ENCODE results near the gene TFR2. TPM values are rescaled to one million over a fixed set of nuclear protein-coding genes. Genes with fewer than 3 reads are reported as not detected.
A peak's percentile ranks its signal among the peaks of the same experiment; 100 is the strongest.

The TFR2 gene
- total RNA-seq, 1 donor from 2014 or later, result 0.50 TPM

DNA sequence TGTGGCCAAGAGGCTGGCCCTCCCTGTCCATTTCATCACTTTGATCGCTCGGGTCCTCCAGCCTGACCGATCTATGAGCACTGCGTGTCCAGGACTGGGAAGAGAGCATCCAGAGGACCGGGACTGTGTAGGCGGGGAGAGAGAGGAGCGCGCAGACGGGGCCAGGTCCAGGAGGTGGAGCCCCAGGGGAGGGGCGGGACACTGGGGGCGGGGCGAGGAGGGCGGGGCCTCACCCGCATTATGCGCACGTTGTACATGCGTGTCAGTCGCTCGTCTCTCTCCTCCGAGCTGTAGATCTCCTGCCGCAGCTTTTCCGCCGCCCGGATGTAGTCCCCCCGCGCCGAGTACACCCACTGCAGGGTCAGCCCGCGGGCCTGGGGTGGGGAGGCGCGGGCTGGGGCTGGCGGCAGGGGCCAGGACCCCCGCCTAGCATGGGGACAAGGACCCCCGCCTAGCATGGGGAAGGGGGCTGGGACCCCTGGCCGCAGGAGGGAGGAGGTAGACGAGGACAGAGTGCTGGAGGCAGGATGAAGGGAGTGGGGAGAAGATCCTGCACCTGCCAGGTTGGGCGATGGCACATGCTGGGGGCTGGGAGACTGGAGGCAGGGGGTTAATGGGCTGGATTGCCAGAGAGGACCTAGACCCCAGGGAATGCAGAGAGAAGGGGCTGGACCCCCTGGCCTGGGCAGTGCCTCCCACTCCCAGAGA, 14.7 kb downstream of the TFR2 start:
- Mint-ChIP-seq H3K27ac (ENCODE audit: unreplicated experiment) (no peak overlapping the region), H3K36me3 (ENCODE audit: low read depth, unreplicated experiment) (peaks cover 7% of the 10 kb centered on the region), H3K4me3 (ENCODE audit: unreplicated experiment) (peak overlapping the region; percentile 62), H3K4me1 (ENCODE audit: low read depth, unreplicated experiment) (no peaks in the 10 kb centered on the region), H3K9me3 (ENCODE audit: unreplicated experiment) (no peaks in the 10 kb centered on the region), H3K27me3 (ENCODE audit: low read depth, unreplicated experiment) (peaks cover 41% of the 10 kb centered on the region)
- Histone ChIP-seq H3K9me3 (ENCODE audit: insufficient read depth, low read depth, low read length) (no peaks in the 10 kb centered on the region), H3K27ac (ENCODE audit: low read depth, low read length) (no peak overlapping the region), H3K9ac (ENCODE audit: low read length) (peak overlapping the region; percentile 50), H3K4me2 (ENCODE audit: low read length) (peak overlapping the region; percentile 86), H3K36me3 (ENCODE audit: insufficient read depth, low read length) (no peaks in the 10 kb centered on the region), H3K79me2 (ENCODE audit: insufficient read depth, low read length) (no peaks in the 10 kb centered on the region), H3K4me1 (ENCODE audit: insufficient read depth, low read length) (no peaks in the 10 kb centered on the region), H2AFZ (ENCODE audit: low read depth, low read length) (peak overlapping the region; percentile 81), H3K4me3 (ENCODE audit: insufficient read depth, low read depth, low read length) (peak overlapping the region; percentile 28), H4K20me1 (ENCODE audit: insufficient read depth, low read length) (no peaks in the 10 kb centered on the region), H3K27me3 (ENCODE audit: insufficient read depth, low read length) (no peaks in the 10 kb centered on the region)
- DNase-seq (ENCODE audit: low read depth), result peak; percentile 67
- FAIRE-seq, result no peak
- TF ChIP-seq CTCF (IDR thresholded peaks at IDR 0.05; ENCODE audit: insufficient read depth, low read depth, low read length) (no peak), EZH2 (IDR thresholded peaks at IDR 0.05; ENCODE audit: insufficient read depth, low read length) (no peak)

GRCh38 chr7:100626055-100626454, 15.3 kb downstream of the TFR2 start:
- no peak overlapping the region for H3K9ac ChIP-seq (ENCODE audit: low read length)
- H3K79me2 ChIP-seq (ENCODE audit: insufficient read depth, low read length), result no peaks in the 10 kb centered on the region
- no peaks in the 10 kb centered on the region for H3K4me1 ChIP-seq (ENCODE audit: insufficient read depth, low read length)
- TF ChIP-seq EZH2 (IDR thresholded peaks at IDR 0.05; ENCODE audit: insufficient read depth, low read length) (no peak), CTCF (IDR thresholded peaks at IDR 0.05; ENCODE audit: insufficient read depth, low read depth, low read length) (no peak)
- H3K27me3 ChIP-seq (ENCODE audit: insufficient read depth, low read length), result no peaks in the 10 kb centered on the region
- peak overlapping the region; percentile 28 for H3K4me3 ChIP-seq (ENCODE audit: insufficient read depth, low read depth, low read length)
- no peaks in the 10 kb centered on the region for H3K9me3 Mint-ChIP-seq (ENCODE audit: unreplicated experiment)
- H3K27ac ChIP-seq (ENCODE audit: low read depth, low read length), result no peak overlapping the region
- no peaks in the 10 kb centered on the region for H3K9me3 ChIP-seq (ENCODE audit: insufficient read depth, low read depth, low read length)
- H4K20me1 ChIP-seq (ENCODE audit: insufficient read depth, low read length), result no peaks in the 10 kb centered on the region
- no peaks in the 10 kb centered on the region for H3K36me3 ChIP-seq (ENCODE audit: insufficient read depth, low read length)
- peak overlapping the region; percentile 58 for H3K27ac Mint-ChIP-seq (ENCODE audit: unreplicated experiment)
- no peak for FAIRE-seq
- peak overlapping the region; percentile 86 for H3K4me2 ChIP-seq (ENCODE audit: low read length)
- H3K27me3 Mint-ChIP-seq (ENCODE audit: low read depth, unreplicated experiment), result peaks cover 43% of the 10 kb centered on the region
- peak overlapping the region; percentile 81 for H2AFZ ChIP-seq (ENCODE audit: low read depth, low read length)
- H3K4me3 Mint-ChIP-seq (ENCODE audit: unreplicated experiment), result no peak overlapping the region
- no peaks in the 10 kb centered on the region for H3K4me1 Mint-ChIP-seq (ENCODE audit: low read depth, unreplicated experiment)
- no peak for DNase-seq (ENCODE audit: low read depth)
- H3K36me3 Mint-ChIP-seq (ENCODE audit: low read depth, unreplicated experiment), result peaks cover 7% of the 10 kb centered on the region
